Transverse colon (tissue), 3 donors: ENCODE results near the gene COX7B2.

ENCODE experiments used
- POLR2A ChIP-seq: fragments of 450-650 bp; IDR thresholded peaks from one replicate; pipeline ENCODE4 v1.6.1; 2016; ENCODE audit warnings: antibody characterized with exemption, mild to moderate bottlenecking, moderate library complexity
- TF ChIP-seq, protein P1 (sequence below), 5 experiments: fragments of 200-600 bp in 3 of 5; fragments of 450-650 bp in 2 of 5; sonication (generic) in 3 of 5; IDR thresholded peaks; 1 replicate in 2 of 5; 2 replicates in 3 of 5; pipeline ENCODE4 v1.5.1; 2016 to 2017; ENCODE audit warnings: antibody characterized with exemption in 5 of 5, inconsistent platforms in 3 of 5, mild to moderate bottlenecking in 2 of 5, moderate library complexity in 1 of 5

DNA sequence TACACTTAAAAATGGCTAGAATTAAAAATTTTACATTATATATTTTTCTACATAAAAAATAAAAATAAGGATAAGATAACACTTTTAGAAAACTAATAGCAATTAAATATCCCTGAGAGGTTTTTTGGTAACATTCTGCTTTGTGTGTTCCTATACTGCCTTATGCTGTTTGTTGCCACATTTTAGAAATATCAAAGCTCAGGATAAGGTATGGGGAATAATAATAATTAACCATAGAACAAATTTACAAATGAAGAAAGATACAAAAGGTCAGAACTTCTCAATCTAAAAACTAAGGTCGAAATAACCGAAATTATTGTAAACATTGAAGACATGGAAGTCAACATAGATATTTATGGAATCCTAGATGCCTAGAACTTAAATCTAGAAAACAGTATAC is 71.4 kb downstream of the COX7B2 start:
- TF ChIP-seq, protein P1, sequence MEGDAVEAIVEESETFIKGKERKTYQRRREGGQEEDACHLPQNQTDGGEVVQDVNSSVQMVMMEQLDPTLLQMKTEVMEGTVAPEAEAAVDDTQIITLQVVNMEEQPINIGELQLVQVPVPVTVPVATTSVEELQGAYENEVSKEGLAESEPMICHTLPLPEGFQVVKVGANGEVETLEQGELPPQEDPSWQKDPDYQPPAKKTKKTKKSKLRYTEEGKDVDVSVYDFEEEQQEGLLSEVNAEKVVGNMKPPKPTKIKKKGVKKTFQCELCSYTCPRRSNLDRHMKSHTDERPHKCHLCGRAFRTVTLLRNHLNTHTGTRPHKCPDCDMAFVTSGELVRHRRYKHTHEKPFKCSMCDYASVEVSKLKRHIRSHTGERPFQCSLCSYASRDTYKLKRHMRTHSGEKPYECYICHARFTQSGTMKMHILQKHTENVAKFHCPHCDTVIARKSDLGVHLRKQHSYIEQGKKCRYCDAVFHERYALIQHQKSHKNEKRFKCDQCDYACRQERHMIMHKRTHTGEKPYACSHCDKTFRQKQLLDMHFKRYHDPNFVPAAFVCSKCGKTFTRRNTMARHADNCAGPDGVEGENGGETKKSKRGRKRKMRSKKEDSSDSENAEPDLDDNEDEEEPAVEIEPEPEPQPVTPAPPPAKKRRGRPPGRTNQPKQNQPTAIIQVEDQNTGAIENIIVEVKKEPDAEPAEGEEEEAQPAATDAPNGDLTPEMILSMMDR (IDR thresholded peaks at IDR 0.05): no peak
- TF ChIP-seq POLR2A: no peak
